Stomach smooth muscle (tissue), 2 donors: ENCODE results near the gene NOX3.
A peak's percentile ranks its signal among the peaks of the same experiment; 100 is the strongest.

ENCODE experiments used
- H3K27ac ChIP-seq: one replicate; pipeline ENCODE4 v1.7.0; 2013; ENCODE audit warnings: mild to moderate bottlenecking, low read length, inconsistent platforms
- H3K27me3 ChIP-seq, 2 donors: one replicate each; pipeline ENCODE4 v1.7.0; 2013; ENCODE audit warnings: low read length in 2 of 2; ENCODE audit not compliant: insufficient read depth in 2 of 2, control insufficient read depth in 1 of 2
- H3K36me3 ChIP-seq, 2 donors: one replicate each; pipeline ENCODE4 v1.7.0; 2013; ENCODE audit warnings: low read length in 2 of 2; ENCODE audit not compliant: control insufficient read depth in 2 of 2, insufficient read depth in 2 of 2
- H3K4me1 ChIP-seq: one replicate; pipeline ENCODE4 v1.7.0; 2013; ENCODE audit warnings: low read length; ENCODE audit not compliant: control insufficient read depth, insufficient read depth
- H3K4me3 ChIP-seq, 2 donors: one replicate each; pipeline ENCODE4 v1.7.0; 2013; ENCODE audit warnings: low read length in 2 of 2
- H3K9ac ChIP-seq, 2 donors: one replicate each; pipeline ENCODE4 v1.7.0; 2013; ENCODE audit warnings: low read length in 2 of 2, mild to moderate bottlenecking in 1 of 2
- H3K9me3 ChIP-seq, 2 donors: one replicate each; pipeline ENCODE4 v1.7.0; 2013; ENCODE audit warnings: low read length in 2 of 2; ENCODE audit not compliant: control insufficient read depth in 2 of 2
- donor health status: healthy.
- donor health status: Pancreatic carcinoma.

The NOX3 gene, protein sequence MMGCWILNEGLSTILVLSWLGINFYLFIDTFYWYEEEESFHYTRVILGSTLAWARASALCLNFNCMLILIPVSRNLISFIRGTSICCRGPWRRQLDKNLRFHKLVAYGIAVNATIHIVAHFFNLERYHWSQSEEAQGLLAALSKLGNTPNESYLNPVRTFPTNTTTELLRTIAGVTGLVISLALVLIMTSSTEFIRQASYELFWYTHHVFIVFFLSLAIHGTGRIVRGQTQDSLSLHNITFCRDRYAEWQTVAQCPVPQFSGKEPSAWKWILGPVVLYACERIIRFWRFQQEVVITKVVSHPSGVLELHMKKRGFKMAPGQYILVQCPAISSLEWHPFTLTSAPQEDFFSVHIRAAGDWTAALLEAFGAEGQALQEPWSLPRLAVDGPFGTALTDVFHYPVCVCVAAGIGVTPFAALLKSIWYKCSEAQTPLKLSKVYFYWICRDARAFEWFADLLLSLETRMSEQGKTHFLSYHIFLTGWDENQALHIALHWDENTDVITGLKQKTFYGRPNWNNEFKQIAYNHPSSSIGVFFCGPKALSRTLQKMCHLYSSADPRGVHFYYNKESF

GRCh38 chr6:155455766-155456165 is at the start of gene NOX3:
TSS of gene NOX3 (minus strand) at chr6:155455839. CDS start at chr6:155455800, 39 bp downstream.
- Histone ChIP-seq H3K9ac (no peak within 1 kb of the TSS), H3K27ac (no peak within 1 kb of the TSS), H3K4me1 (no peaks in the 10 kb centered on the region), H3K27me3 (no peaks in the 10 kb centered on the region), H3K36me3 (no peaks in the 10 kb centered on the region), H3K9me3 (no peaks in the 10 kb centered on the region), H3K4me3 (no peak within 1 kb of the TSS)

GRCh38 chr6:155504848-155505607 is 49.4 kb upstream of the NOX3 start:
- Histone ChIP-seq H3K27me3 (no peaks in the 10 kb centered on the region), H3K9ac (no peak overlapping the region), H3K9me3 (peaks cover 0 to 3% of the 10 kb centered on the region in 2 donors), H3K27ac (no peak overlapping the region), H3K36me3 (no peaks in the 10 kb centered on the region), H3K4me3 (no peak overlapping the region), H3K4me1 (no peaks in the 10 kb centered on the region)

DNA sequence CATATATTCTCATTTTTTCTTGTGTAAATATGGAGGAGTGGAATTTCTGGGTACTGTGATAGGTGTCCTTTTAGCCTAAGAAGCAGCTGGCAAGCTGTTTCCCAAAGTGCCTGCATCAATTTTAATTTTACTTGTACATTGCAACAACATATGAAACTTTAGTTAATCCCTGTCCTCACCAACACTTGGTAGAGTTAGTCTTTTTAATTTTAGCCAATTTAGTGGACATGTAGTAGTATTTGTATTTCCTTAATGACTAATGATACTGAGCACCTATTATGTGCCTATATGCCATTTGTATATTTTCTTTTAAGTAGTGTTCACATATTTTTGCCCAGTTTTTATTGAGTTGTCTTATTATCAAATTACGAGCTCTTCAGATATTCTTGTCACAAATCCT is 46.8 kb upstream of the NOX3 start:
- Histone ChIP-seq H3K4me1 (peaks cover 2% of the 10 kb centered on the region), H3K27me3 (no peaks in the 10 kb centered on the region), H3K9me3 (peaks cover 0 to 3% of the 10 kb centered on the region in 2 donors), H3K27ac (no peak overlapping the region), H3K9ac (no peak overlapping the region), H3K36me3 (no peaks in the 10 kb centered on the region), H3K4me3 (no peak overlapping the region)

- H3K27me3 ChIP-seq, result no peaks in the 10 kb centered on the region
- no peak overlapping the region for H3K27ac ChIP-seq
- peaks cover 12% of the 10 kb centered on the region for H3K4me1 ChIP-seq
- peaks cover 0 to 3% of the 10 kb centered on the region in 2 donors for H3K9me3 ChIP-seq
- no peak overlapping the region for H3K9ac ChIP-seq
- no peak overlapping the region for H3K4me3 ChIP-seq
- H3K36me3 ChIP-seq, result no peaks in the 10 kb centered on the region
Observed at GRCh38 chr6:155499574-155499973, 43.9 kb upstream of the NOX3 start.

GRCh38 chr6:155498370-155498769 is 42.7 kb upstream of the NOX3 start:
- no peaks in the 10 kb centered on the region for H3K27me3 ChIP-seq
- peaks cover 0 to 3% of the 10 kb centered on the region in 2 donors for H3K9me3 ChIP-seq
- no peak overlapping the region for H3K9ac ChIP-seq
- no peaks in the 10 kb centered on the region for H3K36me3 ChIP-seq
- H3K4me1 ChIP-seq, result peaks cover 16% of the 10 kb centered on the region
- H3K27ac ChIP-seq, result no peak overlapping the region
- H3K4me3 ChIP-seq, result no peak overlapping the region

DNA sequence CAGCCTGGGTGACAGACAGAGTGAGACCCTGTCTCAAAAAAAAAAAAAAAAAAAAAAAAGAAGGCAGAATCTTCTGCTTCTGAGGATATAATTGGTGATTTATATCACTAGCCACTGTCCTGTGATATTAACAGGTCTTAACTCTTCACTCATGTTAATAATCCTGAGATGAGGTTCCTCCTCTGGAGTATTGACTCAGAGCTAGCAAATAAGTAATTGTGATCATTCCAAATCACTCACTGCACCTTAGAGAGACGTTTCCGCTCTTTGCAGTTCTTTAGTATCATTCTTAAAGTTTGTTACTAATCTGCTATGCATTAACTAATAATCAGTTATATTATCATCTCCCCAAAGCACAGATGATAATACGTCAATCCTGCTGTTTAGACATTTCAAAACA is 41.6 kb upstream of the NOX3 start:
- H3K27ac ChIP-seq, result no peak overlapping the region
- H3K36me3 ChIP-seq, result no peaks in the 10 kb centered on the region
- peaks cover 16% of the 10 kb centered on the region for H3K4me1 ChIP-seq
- H3K9ac ChIP-seq, result no peak overlapping the region
- peaks cover 0 to under 1% of the 10 kb centered on the region in 2 donors for H3K9me3 ChIP-seq
- no peak overlapping the region for H3K4me3 ChIP-seq
- no peaks in the 10 kb centered on the region for H3K27me3 ChIP-seq

- peaks cover 16% of the 10 kb centered on the region for H3K4me1 ChIP-seq
- H3K9me3 ChIP-seq, result no peaks in the 10 kb centered on the region
- peak overlapping the region in 1 of 2 donors; percentile 24 for H3K9ac ChIP-seq
- no peak overlapping the region for H3K4me3 ChIP-seq
- H3K36me3 ChIP-seq, result no peaks in the 10 kb centered on the region
- no peaks in the 10 kb centered on the region for H3K27me3 ChIP-seq
- H3K27ac ChIP-seq, result peak overlapping the region; percentile 56
Observed at GRCh38 chr6:155495011-155495768, 39.6 kb upstream of the NOX3 start.

DNA sequence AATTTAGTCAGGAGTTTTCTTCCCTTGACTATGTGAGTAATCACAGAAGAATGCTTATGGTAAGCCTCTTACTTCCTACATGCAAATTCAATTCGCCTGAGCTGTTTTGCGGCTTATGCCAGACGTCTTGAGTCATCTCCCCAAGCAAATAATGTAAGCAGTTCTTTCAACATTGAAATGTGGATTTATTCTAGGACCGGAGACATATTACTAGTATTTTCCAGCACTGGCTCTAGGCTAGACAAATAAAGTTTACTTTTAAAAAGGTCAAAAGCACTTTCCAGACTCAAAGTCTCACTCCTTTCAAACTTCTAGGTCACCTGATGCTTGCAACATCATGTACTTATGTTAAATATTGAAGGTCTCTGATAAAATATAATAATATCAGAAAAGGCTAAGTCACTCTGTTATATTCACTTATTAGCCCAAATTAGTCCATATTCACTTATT is 38.1 kb upstream of the NOX3 start:
- peak overlapping the region; percentile 31 for H3K27ac ChIP-seq
- no peaks in the 10 kb centered on the region for H3K9me3 ChIP-seq
- no peak overlapping the region for H3K4me3 ChIP-seq
- H3K36me3 ChIP-seq, result no peaks in the 10 kb centered on the region
- H3K4me1 ChIP-seq, result peaks cover 16% of the 10 kb centered on the region
- no peak overlapping the region for H3K9ac ChIP-seq
- H3K27me3 ChIP-seq, result no peaks in the 10 kb centered on the region

GRCh38 chr6:155493026-155493693 is 37.5 kb upstream of the NOX3 start:
- Histone ChIP-seq H3K4me1 (peaks cover 16% of the 10 kb centered on the region), H3K9me3 (no peaks in the 10 kb centered on the region), H3K36me3 (no peaks in the 10 kb centered on the region), H3K27ac (peak overlapping the region; percentile 31), H3K4me3 (no peak overlapping the region), H3K27me3 (no peaks in the 10 kb centered on the region), H3K9ac (no peak overlapping the region)
